MM.1S (cell line): ENCODE measurements around the gene TMEM154.

Experiments used
- DNase-seq: peaks from one replicate; pipeline ENCODE4 v3.0.0-alpha.2; 2015
- H2AFZ ChIP-seq: fragments of 300-600 bp; sonication (generic); 2 replicates; pipeline ENCODE4 v1.6.0; 2016; ENCODE audit warnings: antibody characterized with exemption, low read length
- H3F3A ChIP-seq: fragments of 300-600 bp; sonication (generic); 2 replicates; pipeline ENCODE4 v1.6.1; 2016; ENCODE audit warnings: mild to moderate bottlenecking, antibody characterized with exemption, low read length, moderate library complexity, mixed read lengths; ENCODE audit not compliant: insufficient read depth
- H3K27ac ChIP-seq: fragments of 300-600 bp; sonication (generic); 2 replicates; pipeline ENCODE4 v1.5.1; 2016; ENCODE audit warnings: mild to moderate bottlenecking, low read length
- H3K27me3 ChIP-seq: fragments of 300-600 bp; sonication (generic); replicated peaks from 2 replicates; pipeline ENCODE4 v1.6.0; 2016; ENCODE audit warnings: low read length; ENCODE audit not compliant: insufficient read depth
- H3K36me3 ChIP-seq: fragments of 300-600 bp; sonication (generic); replicated peaks from 2 replicates; pipeline ENCODE4 v1.6.1; 2016; ENCODE audit warnings: mild to moderate bottlenecking, low read length, mixed read lengths; ENCODE audit not compliant: insufficient read depth
- H3K4me1 ChIP-seq: fragments of 300-600 bp; sonication (generic); 2 replicates; pipeline ENCODE4 v1.6.1; 2016; ENCODE audit warnings: low read length, mixed read lengths
- H3K4me2 ChIP-seq: fragments of 300-600 bp; sonication (generic); 2 replicates; pipeline ENCODE4 v1.6.0; 2016; ENCODE audit warnings: low read depth, low read length
- H3K4me3 ChIP-seq: fragments of 300-600 bp; sonication (generic); 2 replicates; pipeline ENCODE4 v1.5.1; 2016; ENCODE audit warnings: low read length, mixed read lengths
- H3K79me2 ChIP-seq: fragments of 300-600 bp; sonication (generic); 2 replicates; pipeline ENCODE4 v1.6.1; 2016; ENCODE audit warnings: mixed run types, low read length, mixed read lengths
- H3K9ac ChIP-seq: fragments of 300-600 bp; sonication (generic); 2 replicates; pipeline ENCODE4 v1.6.1; 2016; ENCODE audit warnings: low read length, mixed read lengths
- H3K9me2 ChIP-seq: fragments of 300-600 bp; sonication (generic); replicated peaks from 2 replicates; pipeline ENCODE4 v1.6.1; 2016; ENCODE audit warnings: mild to moderate bottlenecking, low read length, mixed read lengths; ENCODE audit not compliant: insufficient read depth
- H3K9me3 ChIP-seq: fragments of 300-600 bp; sonication (generic); replicated peaks from 2 replicates; pipeline ENCODE4 v1.6.1; 2016; ENCODE audit warnings: mild to moderate bottlenecking, low read length, mixed read lengths; ENCODE audit not compliant: insufficient read depth
- H4K20me1 ChIP-seq: fragments of 300-600 bp; sonication (generic); 2 replicates; pipeline ENCODE4 v1.6.1; 2016; ENCODE audit warnings: mild to moderate bottlenecking, low read length, moderate library complexity, mixed read lengths; ENCODE audit not compliant: insufficient read depth
- EZH2 ChIP-seq: fragments of 300-600 bp; sonication (generic); optimal IDR thresholded peaks from 2 replicates; pipeline ENCODE3; 2017; ENCODE audit warnings: low read depth, mild to moderate bottlenecking, antibody characterized with exemption, low read length, mixed read lengths
- EZH2phosphoT487 ChIP-seq: fragments of 300-600 bp; sonication (generic); IDR thresholded peaks from 2 replicates; pipeline ENCODE4 v1.6.1; 2018; ENCODE audit warnings: antibody characterized with exemption, low read length
- TF ChIP-seq, protein P1 (sequence below): fragments of 300-600 bp; sonication (generic); IDR thresholded peaks from 2 replicates; pipeline ENCODE4 v1.5.1; 2016; ENCODE audit warnings: antibody characterized with exemption, low read length, mixed read lengths

Gene TMEM154

DNA sequence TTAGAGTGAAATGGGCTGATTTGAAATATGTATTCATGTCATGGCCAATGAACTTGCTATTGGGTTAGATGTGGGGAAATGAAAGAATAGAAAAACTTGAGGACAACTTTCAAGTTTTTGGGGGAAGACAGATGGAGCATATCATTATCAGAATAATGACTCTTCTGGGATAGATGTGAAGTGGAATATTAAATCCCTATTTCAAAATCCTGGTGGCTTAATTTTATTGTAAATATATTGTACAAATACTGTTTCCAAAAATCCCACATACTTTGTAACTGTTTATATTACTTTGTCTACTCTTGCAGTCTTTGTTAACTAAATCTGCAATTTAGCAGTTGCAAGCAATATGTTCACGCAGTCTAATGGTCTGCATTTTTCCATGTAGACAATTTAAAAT is 108.0 kb downstream of the TMEM154 start:
- Histone ChIP-seq H3F3A (no peaks in the 10 kb centered on the region), H3K79me2 (no peaks in the 10 kb centered on the region), H2AFZ (no peak overlapping the region), H3K4me2 (no peak overlapping the region), H3K27me3 (no peaks in the 10 kb centered on the region), H3K4me1 (no peaks in the 10 kb centered on the region), H3K27ac (no peak overlapping the region), H3K36me3 (no peaks in the 10 kb centered on the region), H4K20me1 (no peaks in the 10 kb centered on the region), H3K9me3 (no peaks in the 10 kb centered on the region), H3K4me3 (no peak overlapping the region), H3K9ac (no peak overlapping the region), H3K9me2 (no peaks in the 10 kb centered on the region)
- no peak for DNase-seq
- TF ChIP-seq EZH2 = no peak
- TF ChIP-seq, protein P1, sequence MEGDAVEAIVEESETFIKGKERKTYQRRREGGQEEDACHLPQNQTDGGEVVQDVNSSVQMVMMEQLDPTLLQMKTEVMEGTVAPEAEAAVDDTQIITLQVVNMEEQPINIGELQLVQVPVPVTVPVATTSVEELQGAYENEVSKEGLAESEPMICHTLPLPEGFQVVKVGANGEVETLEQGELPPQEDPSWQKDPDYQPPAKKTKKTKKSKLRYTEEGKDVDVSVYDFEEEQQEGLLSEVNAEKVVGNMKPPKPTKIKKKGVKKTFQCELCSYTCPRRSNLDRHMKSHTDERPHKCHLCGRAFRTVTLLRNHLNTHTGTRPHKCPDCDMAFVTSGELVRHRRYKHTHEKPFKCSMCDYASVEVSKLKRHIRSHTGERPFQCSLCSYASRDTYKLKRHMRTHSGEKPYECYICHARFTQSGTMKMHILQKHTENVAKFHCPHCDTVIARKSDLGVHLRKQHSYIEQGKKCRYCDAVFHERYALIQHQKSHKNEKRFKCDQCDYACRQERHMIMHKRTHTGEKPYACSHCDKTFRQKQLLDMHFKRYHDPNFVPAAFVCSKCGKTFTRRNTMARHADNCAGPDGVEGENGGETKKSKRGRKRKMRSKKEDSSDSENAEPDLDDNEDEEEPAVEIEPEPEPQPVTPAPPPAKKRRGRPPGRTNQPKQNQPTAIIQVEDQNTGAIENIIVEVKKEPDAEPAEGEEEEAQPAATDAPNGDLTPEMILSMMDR = no peak
- no peak for TF ChIP-seq EZH2phosphoT487

DNA sequence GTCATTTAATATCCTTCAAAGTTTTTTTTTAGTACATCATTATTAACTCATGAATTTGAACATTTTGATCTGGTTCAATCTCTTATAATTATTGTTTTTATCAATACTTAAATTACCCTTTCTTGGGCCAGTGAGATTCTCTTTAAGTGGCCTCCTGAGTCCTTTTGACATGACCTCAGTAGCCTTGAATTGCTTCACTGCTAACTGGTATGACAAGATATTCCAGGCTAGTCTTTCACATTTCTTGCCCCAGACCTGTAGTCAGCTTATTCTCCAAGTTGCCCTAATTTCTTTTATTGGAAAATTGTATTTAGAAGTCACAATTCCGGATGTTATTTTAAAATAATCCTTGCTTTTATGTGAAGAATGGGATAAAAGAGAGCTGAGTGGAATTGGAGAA is 108.5 kb downstream of the TMEM154 start:
- Histone ChIP-seq H3K9me3 (no peaks in the 10 kb centered on the region), H4K20me1 (no peaks in the 10 kb centered on the region), H3K79me2 (no peaks in the 10 kb centered on the region), H2AFZ (no peak overlapping the region), H3K36me3 (no peaks in the 10 kb centered on the region), H3K4me1 (no peaks in the 10 kb centered on the region), H3K27me3 (no peaks in the 10 kb centered on the region), H3F3A (no peaks in the 10 kb centered on the region), H3K9ac (no peak overlapping the region), H3K9me2 (no peaks in the 10 kb centered on the region), H3K4me2 (no peak overlapping the region), H3K27ac (no peak overlapping the region), H3K4me3 (no peak overlapping the region)
- no peak for TF ChIP-seq EZH2
- no peak for TF ChIP-seq EZH2phosphoT487
- TF ChIP-seq, protein P1 = no peak
- no peak for DNase-seq
